GM19467 (cell line): ENCODE measurements around the gene CD226.
"Not testable (repeated sequence)": the region's sequence is repeated elsewhere in the genome, so short reads cannot be mapped to it uniquely, and the experiment has no call there.

Experiments used
- ATAC-seq: cut with Tn5 transposase; IDR thresholded peaks from one replicate; pipeline ENCODE4 v1.9.1; 2021; ENCODE audit warnings: mild to moderate bottlenecking, moderate library complexity; ENCODE audit not compliant: unreplicated experiment

Gene CD226

DNA sequence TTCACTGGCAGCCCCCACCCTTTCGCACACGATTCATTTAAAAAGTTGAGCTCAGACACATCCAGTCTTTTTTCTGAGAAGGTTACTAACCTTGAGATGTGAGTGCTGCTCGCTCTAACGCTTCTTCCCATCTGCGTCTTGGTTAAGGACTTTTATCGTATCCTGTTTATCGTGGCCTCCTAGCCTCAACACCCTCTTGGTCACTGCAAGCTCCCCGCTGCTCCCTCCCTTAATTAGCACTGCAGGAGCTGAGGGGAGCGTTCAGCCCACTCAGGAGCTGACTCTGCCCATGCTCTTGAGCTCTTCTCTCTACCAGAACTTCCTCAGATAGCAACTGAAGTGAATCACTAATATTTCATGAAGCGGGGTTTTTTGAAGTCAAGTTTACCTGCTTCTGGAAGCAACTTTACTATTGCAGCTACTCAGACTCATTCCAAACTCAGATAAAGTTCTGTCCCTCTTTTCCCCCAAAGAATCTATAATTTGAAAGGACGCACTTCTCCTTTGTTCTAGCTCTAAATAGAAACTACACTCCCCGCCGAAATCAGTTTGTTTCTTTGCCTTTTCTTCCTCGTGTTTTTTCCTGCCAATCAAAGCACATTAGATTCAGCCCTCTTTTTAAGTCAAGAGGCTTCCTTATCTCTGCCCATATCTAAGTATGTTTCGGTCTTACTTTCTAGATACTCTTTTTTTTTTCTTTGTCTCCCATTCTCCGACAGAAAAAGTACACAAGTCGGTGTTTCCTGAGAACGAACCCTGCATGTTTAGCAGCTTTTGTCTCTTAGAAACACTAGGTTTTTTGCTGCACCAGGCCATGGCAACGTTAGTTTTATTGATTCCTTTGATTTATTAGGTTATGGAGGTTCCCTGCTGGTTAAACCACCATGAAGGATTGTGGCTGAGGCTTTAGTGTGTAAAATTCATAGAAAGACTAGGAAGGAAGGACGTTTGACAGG is 9.3 kb upstream of the CD226 start:
- no peak for ATAC-seq

DNA sequence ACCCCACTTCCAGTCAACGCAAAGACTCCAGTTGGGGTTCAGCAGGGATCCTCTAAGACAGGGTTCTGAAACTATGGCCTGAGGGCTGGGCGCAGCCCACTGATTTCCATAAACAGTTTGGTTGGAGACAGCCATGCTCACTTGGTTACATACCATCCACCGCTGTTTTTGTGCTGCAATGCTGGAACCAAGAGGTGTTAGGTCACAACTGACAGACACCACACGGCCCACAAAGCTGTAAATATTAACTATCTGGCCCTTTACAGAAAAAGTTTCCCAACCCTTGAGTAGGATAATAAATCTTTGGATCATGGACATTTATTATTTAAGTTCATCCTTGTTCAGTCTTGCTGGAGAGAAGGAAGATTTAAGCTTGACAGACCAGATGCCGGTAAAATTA is 8.4 kb upstream of the CD226 start:
- no peak for ATAC-seq

DNA sequence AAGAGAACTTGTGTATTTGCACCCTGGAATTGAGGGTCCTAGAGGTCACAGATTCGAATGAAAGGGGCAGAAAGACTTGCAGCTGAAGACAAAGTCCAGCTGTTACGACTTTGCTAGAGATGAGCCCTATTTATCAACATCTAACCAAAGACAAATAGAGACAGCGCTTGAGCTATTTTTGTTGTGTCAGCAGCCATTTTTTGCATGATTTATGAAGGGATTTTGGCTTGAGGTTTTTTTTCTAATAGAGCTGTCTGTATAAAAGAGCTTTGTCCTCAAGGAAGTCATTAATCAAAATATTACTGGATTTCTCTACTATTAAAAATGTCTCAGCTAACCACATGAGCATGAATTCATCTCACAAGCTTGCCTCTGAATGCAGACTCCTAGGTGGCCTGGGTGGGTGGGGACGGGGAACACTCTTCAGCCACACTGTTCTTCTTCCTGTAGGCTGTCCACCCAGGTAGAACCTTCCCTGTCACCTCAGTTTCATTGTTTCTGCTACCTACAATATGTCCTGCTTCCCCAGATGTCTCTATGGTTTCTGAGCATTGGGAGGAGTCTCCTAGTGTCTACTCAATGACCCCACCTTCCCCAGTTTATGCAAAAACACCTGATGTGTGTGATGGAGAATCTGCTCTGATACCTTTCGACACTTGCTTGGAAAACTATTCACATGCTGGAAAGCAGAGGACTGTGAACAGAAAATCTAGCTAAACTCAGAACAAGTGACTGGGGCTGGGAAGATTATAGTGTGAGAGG is 7.2 kb upstream of the CD226 start:
- no peak for ATAC-seq

DNA sequence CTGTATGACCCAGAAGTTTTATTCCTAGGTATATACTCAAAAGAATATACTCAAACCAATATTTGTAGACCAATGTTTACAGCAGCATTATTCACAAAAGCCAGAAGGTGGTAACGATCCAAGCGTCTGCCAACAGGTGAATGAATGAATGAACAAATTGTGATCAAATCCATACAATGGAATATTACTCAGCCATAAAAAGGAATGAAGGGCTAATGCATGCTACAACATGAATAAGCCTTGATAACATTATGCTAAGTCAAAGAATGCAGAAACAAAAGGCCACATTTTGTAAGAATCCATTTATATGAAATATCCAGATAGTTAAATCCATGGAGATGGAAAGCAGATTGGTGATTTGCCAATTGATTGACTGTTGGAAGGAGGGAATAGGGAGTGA is 5.5 kb upstream of the CD226 start:
- no peak for ATAC-seq

DNA sequence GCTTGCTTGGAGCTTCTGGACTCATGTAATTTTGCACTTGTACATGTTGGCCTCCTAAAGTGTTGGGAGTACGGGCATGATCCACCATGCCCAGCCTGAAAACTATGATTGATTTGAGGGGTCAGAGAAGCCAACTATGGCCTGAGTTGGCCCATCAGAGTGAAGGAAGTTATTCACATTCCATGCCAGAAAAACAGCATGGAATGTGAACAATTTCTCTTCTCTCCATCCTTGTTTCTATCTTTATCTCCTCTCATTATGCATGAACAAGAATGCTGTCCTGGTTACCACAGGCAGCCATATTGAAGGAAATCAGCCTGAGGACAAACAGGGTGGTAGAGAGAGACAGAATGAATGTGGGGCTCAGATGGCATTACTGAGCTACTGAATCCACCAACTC is 3.5 kb upstream of the CD226 start:
- ATAC-seq: no peak

DNA sequence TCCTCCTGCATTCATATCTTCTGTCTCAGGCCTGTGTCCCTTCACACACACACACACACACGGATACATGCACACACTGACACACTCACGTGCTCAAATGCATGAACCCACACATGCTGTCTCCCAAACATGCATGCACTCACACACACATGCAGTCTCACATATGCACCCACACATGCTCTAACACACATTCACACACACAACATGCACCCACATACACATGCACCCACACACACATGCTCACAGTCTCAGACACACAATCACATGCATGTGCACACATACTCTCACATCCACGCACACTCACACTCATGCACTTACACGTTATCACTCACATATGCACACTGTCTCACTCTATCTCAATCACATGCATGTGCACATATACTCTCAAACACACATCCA is 1.9 kb upstream of the CD226 start:
- no peak for ATAC-seq

DNA sequence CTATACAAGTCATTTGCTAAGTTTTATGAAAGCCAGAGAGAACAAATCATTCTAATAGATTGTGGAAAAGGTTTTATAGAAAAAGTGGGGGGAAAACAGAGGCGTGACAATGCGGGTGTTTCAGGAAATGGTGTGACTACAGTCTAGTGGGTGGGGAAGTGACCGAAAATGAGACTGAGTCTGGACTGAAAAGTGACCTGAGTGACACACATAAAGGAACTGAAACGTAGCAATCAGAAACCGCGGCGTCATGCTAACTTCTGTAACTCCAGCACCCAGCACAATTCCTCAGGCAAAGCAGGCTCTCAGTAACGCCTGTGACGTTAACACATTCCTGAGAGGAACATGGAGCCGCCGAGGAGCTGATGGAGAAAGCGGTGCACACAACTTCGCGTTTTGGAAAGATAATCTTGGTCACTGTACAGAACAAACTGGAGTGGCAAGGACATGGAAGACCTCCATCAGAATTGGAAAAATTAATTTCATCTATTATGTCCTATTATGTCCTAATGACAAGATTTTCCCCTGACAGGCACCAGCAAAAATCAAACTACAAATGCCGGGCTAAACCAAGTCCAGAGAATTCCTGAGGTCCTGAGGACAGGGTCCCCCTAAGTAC is 1.4 kb upstream of the CD226 start:
- ATAC-seq: peak; percentile 92

DNA sequence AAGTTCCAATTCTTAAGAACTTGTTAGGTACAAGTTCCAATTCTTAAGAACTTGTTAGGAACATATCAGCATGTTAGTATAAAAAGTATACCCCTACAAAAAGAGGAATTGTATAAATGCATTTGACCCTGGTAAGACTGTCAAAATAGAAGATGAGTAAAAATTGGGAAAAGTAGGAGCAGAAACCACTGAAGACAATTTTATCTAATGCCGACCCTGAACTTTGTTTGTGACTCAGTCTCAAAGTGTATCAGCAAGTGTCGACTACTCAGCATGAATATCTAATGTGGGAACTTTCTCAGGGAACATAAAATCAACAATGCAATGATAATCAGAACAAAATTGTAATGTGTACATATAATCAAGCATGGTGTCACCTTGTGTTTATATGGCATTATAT is 583 bp upstream of the CD226 start:
- ATAC-seq: no peak

DNA sequence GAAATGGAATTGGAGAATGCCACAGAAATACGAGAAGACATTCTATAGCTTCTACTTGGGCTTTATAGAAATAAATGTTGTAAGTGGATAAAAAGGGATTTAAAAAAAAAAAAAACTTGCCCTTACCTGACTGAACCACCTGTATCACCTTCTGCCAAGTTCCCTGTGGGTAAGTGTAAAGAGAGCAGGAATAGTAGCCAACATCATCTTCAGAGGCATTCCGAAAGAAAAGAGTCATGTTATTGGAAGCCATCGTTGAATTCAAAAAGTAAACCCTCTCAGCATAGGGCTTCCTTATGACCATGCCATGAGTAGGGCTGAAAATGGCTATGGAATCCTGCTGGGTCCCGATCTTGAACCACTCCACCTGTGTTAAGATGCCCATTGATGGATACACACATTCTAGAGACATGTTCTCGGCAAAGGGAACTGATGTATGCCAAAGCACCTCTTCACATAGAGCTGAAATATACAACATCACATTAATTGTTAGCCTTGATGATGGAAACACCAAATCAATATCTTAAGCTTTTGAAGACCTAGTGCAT is 991 bp downstream of the CD226 start:
- no peak for ATAC-seq

DNA sequence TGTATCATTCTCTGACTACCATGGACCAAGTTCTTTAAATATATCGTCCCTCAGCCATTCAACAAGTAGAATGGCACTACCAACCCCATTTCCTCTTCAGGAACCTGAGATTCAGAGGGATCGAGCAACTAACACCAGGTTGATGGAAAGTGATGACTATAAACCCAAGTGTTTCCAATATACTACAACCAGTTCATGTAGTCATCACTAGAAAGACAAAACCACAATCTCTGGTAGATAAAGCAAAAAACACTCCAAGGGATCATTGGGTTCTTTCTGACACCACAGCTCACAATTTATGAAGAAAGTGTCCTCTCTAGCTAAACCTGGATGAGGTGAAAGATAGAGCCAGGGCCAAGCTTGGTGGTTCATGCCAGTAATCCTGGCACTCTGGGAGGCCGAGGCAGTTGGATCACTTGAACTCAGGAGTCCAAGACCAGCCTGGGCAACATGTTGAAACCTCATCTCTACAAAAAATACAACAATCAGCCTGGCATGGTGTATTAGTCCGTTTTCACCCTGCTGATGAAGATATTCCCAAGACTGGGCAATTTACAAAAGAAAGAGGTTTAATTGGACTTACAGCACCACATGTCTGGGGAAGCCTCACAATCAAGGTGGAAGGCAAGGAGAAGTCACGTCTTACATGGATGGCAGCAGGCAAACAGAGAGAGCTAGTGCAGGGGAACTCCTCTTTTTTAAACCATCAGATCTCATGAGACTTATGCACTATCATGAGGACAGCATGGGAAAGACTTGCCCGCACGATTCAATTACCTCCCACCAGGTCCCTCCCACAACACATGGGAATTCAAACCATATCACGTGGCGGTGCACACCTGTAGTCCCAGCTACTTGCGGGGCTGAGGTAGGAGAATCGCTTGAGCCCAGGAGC is 2.2 kb downstream of the CD226 start:
- no peak for ATAC-seq

DNA sequence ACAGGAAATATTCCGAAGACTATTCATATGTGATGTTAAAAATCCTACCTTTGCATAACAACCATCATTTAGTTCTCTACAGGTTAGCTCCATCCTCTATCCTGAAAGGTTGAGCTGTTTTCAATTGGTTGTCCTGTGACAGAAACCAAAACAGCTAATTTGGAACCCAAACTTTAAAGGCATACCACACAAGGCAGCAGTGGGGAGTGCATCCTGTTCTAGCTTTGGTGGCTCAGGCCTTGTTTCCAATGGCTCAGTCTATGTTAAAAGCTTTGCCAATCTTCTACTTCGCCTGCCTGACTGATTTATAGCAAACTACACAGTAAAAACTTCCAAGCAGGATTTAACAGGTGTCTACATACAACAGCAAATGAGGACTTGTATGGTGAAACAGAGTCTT is 3.2 kb downstream of the CD226 start:
- no peak for ATAC-seq

DNA sequence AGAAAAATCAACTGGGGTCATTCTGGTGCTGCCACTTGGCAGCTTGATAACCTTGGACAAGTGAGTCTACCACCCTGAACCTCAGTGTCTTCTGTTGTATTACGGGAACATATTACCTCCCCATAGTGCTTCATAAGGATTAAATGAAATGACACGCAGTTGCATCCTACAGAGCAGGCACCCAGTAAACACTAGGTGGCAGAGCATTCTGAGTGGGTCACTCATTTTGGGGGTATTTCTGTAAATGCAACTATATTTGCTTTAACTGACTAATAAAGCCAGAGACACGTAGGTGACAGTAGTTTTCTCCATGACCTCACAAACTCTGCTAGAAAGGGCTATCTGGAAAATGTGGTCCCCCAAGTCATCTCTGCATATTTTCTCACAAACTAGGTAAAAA is 4.7 kb downstream of the CD226 start:
- ATAC-seq: no peak

DNA sequence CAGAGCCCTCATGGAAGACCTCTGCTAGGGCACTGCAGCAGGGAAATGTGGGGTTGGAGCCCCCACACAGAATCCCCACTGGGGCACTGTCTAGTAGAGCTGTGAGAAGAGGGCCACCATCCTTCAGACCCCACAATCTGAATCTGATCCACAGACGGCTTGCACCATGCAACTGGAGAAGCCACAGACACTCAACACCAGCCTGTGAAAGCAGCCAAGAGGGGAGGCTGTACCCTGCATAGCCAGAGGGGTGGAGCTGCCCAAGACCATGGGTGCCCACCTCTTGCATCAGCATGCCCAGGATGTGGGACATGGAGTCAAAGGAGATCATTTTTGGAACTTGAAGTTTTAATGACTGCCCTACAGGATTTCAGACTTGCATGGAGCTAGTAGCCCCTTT is 6.5 kb downstream of the CD226 start:
- ATAC-seq: no peak

DNA sequence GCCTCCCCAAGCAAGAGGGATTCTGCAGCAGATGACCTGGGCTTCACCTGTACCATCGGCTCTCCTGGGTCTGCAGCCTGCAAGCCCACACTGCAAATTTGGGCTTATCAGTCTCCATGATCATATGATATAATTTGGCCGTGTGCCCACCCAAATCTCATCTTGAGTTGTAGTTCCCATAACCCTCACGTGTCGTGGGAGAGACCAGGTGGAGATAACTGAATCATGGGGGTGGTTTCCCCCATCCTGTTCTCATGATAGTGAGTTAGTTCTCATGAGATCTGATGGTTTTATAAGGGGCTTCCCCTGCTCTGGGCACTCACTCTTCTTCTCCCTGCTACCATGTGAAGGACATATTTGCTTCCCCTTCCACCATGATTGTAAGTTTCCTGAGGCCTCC is 7.9 kb downstream of the CD226 start:
- ATAC-seq: not testable (repeated sequence)

DNA sequence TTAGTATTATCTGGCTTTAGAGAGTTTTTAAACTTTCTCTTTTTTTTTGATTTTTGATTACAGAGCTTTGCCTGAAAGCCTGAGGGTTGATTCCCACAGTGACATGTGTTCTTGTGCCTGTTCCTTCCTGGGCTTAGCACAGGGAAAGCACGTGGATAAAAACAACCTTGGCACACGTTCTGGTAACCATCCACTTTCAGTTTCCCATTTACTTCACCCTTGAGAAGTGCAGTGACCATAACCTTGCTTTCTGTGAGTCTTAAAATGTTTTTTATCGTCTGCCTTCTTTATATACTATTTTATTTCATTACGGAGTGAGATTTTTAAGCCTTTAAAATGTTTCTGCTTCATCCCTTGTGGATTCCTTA is 11.5 kb downstream of the CD226 start:
- ATAC-seq: peak; percentile 32

DNA sequence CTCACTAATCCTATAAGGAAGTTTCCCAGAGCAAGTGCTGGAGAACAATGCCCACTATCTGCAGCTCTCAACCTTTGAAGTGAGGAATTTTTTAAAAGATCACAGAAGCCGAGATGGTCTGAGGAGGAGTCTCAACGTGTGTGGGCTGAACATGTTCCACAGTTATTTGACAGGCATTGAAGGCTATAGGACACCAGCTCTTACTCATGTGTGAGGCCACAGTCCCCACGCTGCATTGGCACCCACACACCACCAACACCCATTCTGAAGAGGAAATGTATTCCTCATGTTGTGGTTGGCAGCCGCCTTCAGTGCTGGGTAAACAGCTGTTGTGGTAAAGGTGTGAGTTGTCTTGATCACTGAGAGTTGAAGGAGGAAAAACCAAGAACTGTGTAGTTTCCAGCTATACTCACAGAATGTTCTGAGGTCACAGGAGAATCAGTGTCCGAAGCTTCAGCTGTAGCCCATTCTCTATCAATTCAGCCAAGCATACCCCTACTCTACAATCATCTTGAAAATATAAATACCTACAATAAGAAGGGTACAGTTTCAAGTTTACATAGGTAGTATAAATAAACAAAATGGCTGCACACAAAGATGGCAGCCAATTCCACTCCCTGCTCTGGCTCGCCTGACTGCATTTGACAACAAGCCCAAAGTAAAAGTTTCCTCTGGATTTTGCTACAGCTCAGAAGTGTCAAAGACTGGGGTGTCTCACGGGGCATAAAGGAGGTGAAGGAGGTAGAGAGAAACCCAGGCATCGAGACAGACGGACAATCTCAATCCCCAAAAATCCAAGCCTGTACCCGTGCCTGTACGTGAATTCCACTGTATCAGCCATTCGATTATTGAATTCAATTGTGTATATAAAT is 12.1 kb downstream of the CD226 start:
- ATAC-seq: peak; percentile 96

DNA sequence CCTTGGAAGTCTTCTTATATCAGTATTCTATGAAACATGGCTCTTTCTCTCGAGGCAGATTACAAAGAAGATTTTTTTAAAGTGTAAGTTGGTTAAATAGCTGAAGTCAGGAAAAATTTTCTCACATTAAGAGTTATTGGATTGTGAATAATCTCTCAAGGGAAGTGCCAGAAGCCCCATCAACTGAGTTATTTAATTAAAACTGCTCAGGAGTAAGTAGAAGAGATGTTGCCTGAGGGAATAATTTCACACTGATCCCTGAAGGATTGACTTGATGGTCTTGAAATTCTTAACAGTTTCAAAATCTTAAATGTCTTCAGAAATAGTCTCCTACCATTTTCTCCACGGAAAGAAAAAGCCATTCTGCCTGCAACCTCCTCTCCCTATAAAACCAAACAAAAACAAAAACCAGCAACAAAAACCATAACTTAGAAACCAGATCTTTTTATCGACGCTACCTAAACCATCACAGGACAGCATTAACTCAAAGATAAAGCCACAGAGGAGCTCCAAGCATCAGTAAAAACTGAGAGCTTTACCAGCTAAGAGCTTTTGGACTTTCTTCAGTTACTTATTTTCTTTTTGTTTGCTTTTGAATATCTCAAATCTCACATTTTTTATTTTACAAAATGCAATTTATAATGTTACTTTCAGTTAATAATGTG is 12.9 kb downstream of the CD226 start:
- ATAC-seq: no peak

DNA sequence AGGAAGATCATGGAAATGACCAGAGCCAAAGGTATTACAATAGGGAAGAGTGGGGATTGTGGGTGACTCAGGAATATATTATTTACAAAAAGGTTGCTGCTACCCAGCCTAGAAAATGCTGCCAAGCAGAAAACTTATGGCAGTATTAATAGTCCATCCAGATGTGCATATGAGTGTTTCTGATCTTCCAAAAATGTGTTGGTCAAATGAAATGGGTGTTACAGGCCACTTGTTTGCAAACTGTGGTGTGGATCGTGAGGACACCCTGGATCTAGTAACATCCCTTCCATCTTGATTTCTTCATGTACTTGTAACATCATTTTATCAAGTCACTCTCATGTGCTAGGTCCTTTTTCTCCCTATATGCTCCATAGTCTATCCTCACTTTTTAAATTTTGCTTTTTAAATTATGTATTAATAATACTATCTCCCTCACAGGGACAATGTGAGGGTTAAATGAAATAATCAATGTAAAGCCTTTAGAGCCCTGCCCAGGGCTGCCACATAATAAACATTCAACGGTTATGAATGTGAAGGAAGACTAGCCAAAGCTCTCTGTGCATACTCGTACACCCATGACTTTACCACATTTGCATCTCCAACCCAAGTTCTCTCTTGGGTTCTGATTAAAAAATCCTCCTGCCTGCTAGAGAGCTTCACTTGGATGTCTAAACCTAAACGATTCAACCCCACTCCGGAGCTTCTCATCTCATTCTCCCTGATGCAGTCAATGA is 18.5 kb downstream of the CD226 start:
- ATAC-seq: no peak
